ENCODE measurements around the gene CEACAM4.

CEACAM4 gene

GRCh38 chr19:41616792-41617621, 9.9 kb downstream of the CEACAM4 start:
- no peak for DNase-seq

GRCh38 chr19:41615207-41615606, 11.7 kb downstream of the CEACAM4 start:
- DNase-seq, result no peak

GRCh38 chr19:41612483-41612882, 14.4 kb downstream of the CEACAM4 start:
- DNase-seq, result no peak

GRCh38 chr19:41610789-41611188, 16.1 kb downstream of the CEACAM4 start:
- DNase-seq, result no peak

- no peak for DNase-seq
These were observed 19.2 kb downstream of the CEACAM4 start for GRCh38 chr19:41607668-41608067.

GRCh38 chr19:41606215-41606837, 20.5 kb downstream of the CEACAM4 start:
- DNase-seq, result no peak

- DNase-seq, result no peak
These were observed 22.0 kb downstream of the CEACAM4 start for GRCh38 chr19:41604831-41605230.

GRCh38 chr19:41601771-41602170, 25.1 kb downstream of the CEACAM4 start:
- DNase-seq, result no peak

- DNase-seq, result no peak
These were observed 27.5 kb downstream of the CEACAM4 start for GRCh38 chr19:41599175-41599966.

GRCh38 chr19:41597600-41598041, 29.3 kb downstream of the CEACAM4 start:
- peak; percentile 81 for DNase-seq

- DNase-seq, result no peak
These were observed 31.0 kb downstream of the CEACAM4 start for GRCh38 chr19:41595890-41596280.

GRCh38 chr19:41595258-41595889, 31.5 kb downstream of the CEACAM4 start:
- DNase-seq, result peak; percentile 77

GRCh38 chr19:41591951-41592562, 34.8 kb downstream of the CEACAM4 start:
- no peak for DNase-seq

- DNase-seq, result no peak
These were observed 35.9 kb downstream of the CEACAM4 start for GRCh38 chr19:41590936-41591335.

- no peak for DNase-seq
These were observed 37.5 kb downstream of the CEACAM4 start for GRCh38 chr19:41589371-41589770.

- DNase-seq, result peak; percentile 31
These were observed 38.2 kb downstream of the CEACAM4 start for GRCh38 chr19:41588497-41589209.

- DNase-seq, result no peak
These were observed 39.0 kb downstream of the CEACAM4 start for GRCh38 chr19:41587838-41588210.

- DNase-seq, result no peak
These were observed 39.6 kb downstream of the CEACAM4 start for GRCh38 chr19:41587101-41587837.

- DNase-seq, result no peak
These were observed 40.8 kb downstream of the CEACAM4 start for GRCh38 chr19:41586064-41586463.

GRCh38 chr19:41584931-41585330, 41.9 kb downstream of the CEACAM4 start:
- DNase-seq, result no peak

GRCh38 chr19:41584260-41584810, 42.5 kb downstream of the CEACAM4 start:
- no peak for DNase-seq
